RWPE2 (cell line): Measurements from ENCODE around the gene JDP2.

Experiments
- ATAC-seq: fragments of 200-7000 bp; cut with Tn5 transposase; 3 replicates; pipeline ENCODE4 v1.9.1; 2021; ENCODE audit warnings: low read depth
- DNase-seq: peaks from one replicate; pipeline ENCODE4 v3.0.0-alpha.2; 2020; ENCODE audit warnings: low spot score
- H3K27ac ChIP-seq: fragments of 450-650 bp; 2 replicates; pipeline ENCODE4 v1.5.1; 2017; ENCODE audit warnings: mild to moderate bottlenecking; ENCODE audit not compliant: poor library complexity, severe bottlenecking
- H3K27me3 ChIP-seq: fragments of 250-450 bp; sonication (Bioruptor Pico); 2 replicates; pipeline ENCODE4 v1.5.1; 2021; ENCODE audit warnings: mild to moderate bottlenecking, moderate library complexity; ENCODE audit not compliant: insufficient read depth, poor library complexity, severe bottlenecking
- H3K36me3 ChIP-seq: fragments of 250-450 bp; sonication (Bioruptor Pico); 2 replicates; pipeline ENCODE4 v1.5.1; 2020; ENCODE audit warnings: low read depth, mild to moderate bottlenecking, moderate library complexity
- H3K4me1 ChIP-seq: fragments of 250-450 bp; sonication (Bioruptor Pico); 2 replicates; pipeline ENCODE4 v1.5.1; 2021; ENCODE audit warnings: mild to moderate bottlenecking, moderate library complexity; ENCODE audit not compliant: insufficient read depth, poor library complexity, severe bottlenecking
- H3K4me3 ChIP-seq: fragments of 250-450 bp; sonication (Bioruptor Pico); 2 replicates; pipeline ENCODE4 v1.5.1; 2021; ENCODE audit warnings: mild to moderate bottlenecking, moderate library complexity; ENCODE audit not compliant: severe bottlenecking
- H3K9me3 ChIP-seq: fragments of 250-450 bp; sonication (Bioruptor Pico); 2 replicates; pipeline ENCODE4 v1.5.1; 2021; ENCODE audit warnings: mild to moderate bottlenecking, moderate library complexity; ENCODE audit not compliant: severe bottlenecking
- CTCF ChIP-seq: fragments of 450-650 bp; IDR thresholded peaks from one replicate; pipeline ENCODE4 v1.5.1; 2017; ENCODE audit warnings: mild to moderate bottlenecking, moderate library complexity; ENCODE audit not compliant: poor library complexity, severe bottlenecking

Gene JDP2

DNA sequence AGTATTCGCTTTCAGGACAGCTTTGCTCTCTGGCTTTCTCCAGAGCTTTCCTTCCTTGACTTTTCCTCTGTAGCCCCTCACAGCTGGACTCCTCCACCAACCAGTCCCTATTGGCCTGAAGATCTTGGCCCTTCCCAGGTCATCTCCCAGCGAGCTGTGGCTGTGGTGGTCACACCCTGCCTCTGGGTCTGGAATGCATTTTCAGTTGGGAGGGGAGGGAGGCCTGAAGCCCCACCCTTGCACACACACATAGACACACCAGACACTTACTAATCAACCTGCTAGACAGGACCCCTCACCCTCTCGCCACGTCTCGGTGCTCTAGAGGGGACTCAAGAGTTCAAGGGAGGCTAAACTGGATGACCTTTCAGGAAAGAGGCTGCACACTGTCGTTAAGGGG, 13.9 kb downstream of the JDP2 start:
- H3K9me3 ChIP-seq, result no peaks in the 10 kb centered on the region
- H3K4me3 ChIP-seq, result no peak overlapping the region
- H3K27me3 ChIP-seq, result no peaks in the 10 kb centered on the region
- no peak for TF ChIP-seq CTCF
- no peak overlapping the region for H3K27ac ChIP-seq
- peaks cover 96% of the 10 kb centered on the region for H3K36me3 ChIP-seq
- H3K4me1 ChIP-seq, result no peaks in the 10 kb centered on the region
- no peak for ATAC-seq
- DNase-seq, result no peak

GRCh38 chr14:75442166-75442565, 14.3 kb downstream of the JDP2 start:
- Histone ChIP-seq H3K36me3 (peaks cover 100% of the 10 kb centered on the region), H3K4me1 (no peaks in the 10 kb centered on the region), H3K9me3 (no peaks in the 10 kb centered on the region), H3K27me3 (no peaks in the 10 kb centered on the region), H3K4me3 (no peak overlapping the region), H3K27ac (no peak overlapping the region)
- ATAC-seq, result no peak
- no peak for DNase-seq
- TF ChIP-seq CTCF, result no peak

DNA sequence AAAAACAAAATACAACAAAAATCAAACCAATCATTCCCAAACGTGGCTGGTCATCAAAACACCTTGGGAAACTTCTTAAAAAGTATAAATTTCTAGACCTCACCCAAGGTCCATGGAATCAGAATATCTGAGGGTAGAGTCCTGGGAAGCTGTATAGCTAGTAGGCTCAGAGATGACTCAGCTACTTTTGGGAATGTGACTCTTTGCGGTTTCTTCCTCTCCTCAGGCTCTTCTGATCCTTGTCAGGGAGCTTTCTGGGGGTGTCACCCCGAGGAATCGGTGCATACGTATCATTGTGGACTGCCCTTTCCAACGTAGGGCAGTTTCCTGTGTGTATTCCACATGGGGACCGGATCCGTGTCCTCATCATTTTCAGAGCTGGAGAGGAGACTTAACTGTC, 14.8 kb downstream of the JDP2 start:
- no peak for TF ChIP-seq CTCF
- no peak for DNase-seq
- ATAC-seq, result no peak
- Histone ChIP-seq H3K4me3 (no peak overlapping the region), H3K36me3 (peaks cover 98% of the 10 kb centered on the region), H3K27me3 (no peaks in the 10 kb centered on the region), H3K9me3 (no peaks in the 10 kb centered on the region), H3K4me1 (no peaks in the 10 kb centered on the region), H3K27ac (no peak overlapping the region)

DNA sequence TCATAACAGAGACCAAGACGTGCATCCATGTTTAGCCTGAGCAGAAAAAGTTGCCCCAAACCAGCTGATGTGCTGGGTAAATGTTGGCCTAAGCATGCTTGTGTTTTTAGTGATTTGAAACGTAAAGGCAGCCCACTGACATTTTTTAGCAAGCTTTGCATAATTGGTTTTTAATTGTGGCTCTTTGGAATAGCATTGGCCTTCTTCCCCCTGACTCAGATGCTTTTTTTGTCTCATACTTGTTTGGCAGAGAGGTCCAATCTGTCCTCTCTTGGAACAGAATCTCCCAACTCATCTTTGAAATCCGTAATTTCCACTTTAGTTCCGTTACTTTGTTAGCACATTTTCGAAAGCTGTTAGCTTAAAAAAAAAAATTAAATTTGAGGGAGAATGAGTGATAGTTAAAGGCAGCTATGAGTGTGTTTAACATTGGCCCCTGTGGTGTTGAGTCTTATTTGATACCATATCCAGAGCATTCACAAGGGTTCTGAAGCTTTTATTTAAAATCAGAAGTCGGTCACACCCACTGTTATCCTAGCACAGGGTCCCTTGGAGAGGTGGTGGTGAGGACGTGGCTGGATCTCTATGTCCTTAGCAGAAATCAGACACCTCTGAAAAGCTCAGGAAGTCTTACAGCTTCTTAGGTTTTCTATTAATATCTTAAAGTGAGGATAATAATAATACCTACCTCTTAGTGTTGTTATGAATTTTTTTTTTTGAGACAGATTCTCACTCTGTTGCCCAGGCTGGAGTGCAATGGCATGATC, 15.6 kb downstream of the JDP2 start:
- no peak for ATAC-seq
- Histone ChIP-seq H3K27ac (no peak overlapping the region), H3K36me3 (peaks cover 94% of the 10 kb centered on the region)

More for the DNA sequence above, 15.6 kb downstream of the JDP2 start:
- no peak for TF ChIP-seq CTCF
- no peaks in the 10 kb centered on the region for H3K27me3 ChIP-seq
- no peaks in the 10 kb centered on the region for H3K9me3 ChIP-seq
- DNase-seq, result no peak
- no peaks in the 10 kb centered on the region for H3K4me1 ChIP-seq
- H3K4me3 ChIP-seq, result no peak overlapping the region
